OCI-LY7 (cell line): Measurements from ENCODE around the gene CD164. TPM values are rescaled to one million over a fixed set of nuclear protein-coding genes. Genes with fewer than 3 reads are reported as not detected.

Experiments
- BruUV-seq: library from RNA; stranded (reverse); fragments of 400-500 nt; replicated peaks from 2 replicates; lab custom pipeline; 2021; lab: Mats Ljungman, UMichigan
- CTCF ChIA-PET: fragments of 300-600 bp; sonication (Branson Sonifier 250); formaldehyde crosslinking; loops from one replicate; lab custom pipeline; 2022; ENCODE audit warnings: antibody characterized with exemption; ENCODE audit not compliant: unreplicated experiment; lab: Charles Lee
- POLR2A ChIA-PET: fragments of 300-600 bp; sonication (Branson Sonifier 250); formaldehyde crosslinking; loops from one replicate; lab custom pipeline; 2022; ENCODE audit warnings: antibody characterized with exemption; lab: Charles Lee
- DNase-seq: peaks from one replicate; pipeline ENCODE4 v3.0.0-alpha.2; 2015; ENCODE audit warnings: low spot score
- H2AFZ ChIP-seq: fragments of 200-600 bp; sonication (generic), shearing (Covaris generic); 2 replicates; pipeline ENCODE4 v1.6.1; 2014; ENCODE audit warnings: mild to moderate bottlenecking, antibody characterized with exemption, low read length, moderate library complexity
- H3K27ac ChIP-seq: fragments of 200-600 bp; sonication (generic); 2 replicates; pipeline ENCODE4 v1.5.1; 2014; ENCODE audit warnings: mixed run types, low read depth, mild to moderate bottlenecking, moderate library complexity, low read length, inconsistent platforms; ENCODE audit not compliant: poor library complexity, severe bottlenecking
- H3K36me3 ChIP-seq: fragments of 200-600 bp; sonication (generic); 2 replicates; pipeline ENCODE4 v1.6.1; 2014; ENCODE audit warnings: mild to moderate bottlenecking, antibody characterized with exemption, low read length, moderate library complexity, mixed read lengths; ENCODE audit not compliant: insufficient read depth
- H3K4me1 ChIP-seq: fragments of 200-600 bp; sonication (generic); 2 replicates; pipeline ENCODE4 v1.5.1; 2014; ENCODE audit warnings: mild to moderate bottlenecking, low read length; ENCODE audit not compliant: insufficient read depth, poor library complexity, severe bottlenecking
- H3K4me2 ChIP-seq: fragments of 200-600 bp; sonication (generic); 2 replicates; pipeline ENCODE4 v1.6.1; 2014; ENCODE audit warnings: mild to moderate bottlenecking, low read length
- H3K4me3 ChIP-seq: fragments of 200-600 bp; sonication (generic); 2 replicates; pipeline ENCODE4 v1.5.1; 2014; ENCODE audit warnings: mild to moderate bottlenecking, low read depth, low read length; ENCODE audit not compliant: poor library complexity, severe bottlenecking
- H3K79me2 ChIP-seq: fragments of 200-600 bp; sonication (generic); 2 replicates; pipeline ENCODE4 v1.6.1; 2016; ENCODE audit warnings: low read depth, mild to moderate bottlenecking, low read length, moderate library complexity, mixed read lengths; ENCODE audit not compliant: insufficient read depth
- H3K9me2 ChIP-seq: fragments of 200-600 bp; sonication (generic); 2 replicates; pipeline ENCODE4 v1.6.1; 2016; ENCODE audit warnings: mild to moderate bottlenecking, low read length, mixed read lengths; ENCODE audit not compliant: insufficient read depth
- H3K9me3 ChIP-seq: fragments of 200-600 bp; sonication (generic); 2 replicates; pipeline ENCODE4 v1.6.1; 2014; ENCODE audit warnings: mild to moderate bottlenecking, mixed run types, low read length, mixed read lengths
- H4K20me1 ChIP-seq: fragments of 200-600 bp; sonication (generic); 2 replicates; pipeline ENCODE4 v1.6.1; 2014; ENCODE audit warnings: mild to moderate bottlenecking, antibody characterized with exemption, low read length, moderate library complexity, mixed read lengths; ENCODE audit not compliant: insufficient read depth
- CTCF ChIP-seq: fragments of 200-600 bp; sonication (generic); conservative IDR thresholded peaks from 2 replicates; pipeline ENCODE4 v1.5.1; 2014; ENCODE audit warnings: mild to moderate bottlenecking, antibody characterized with exemption, low read length, moderate library complexity, mixed read lengths
- EZH2phosphoT487 ChIP-seq: fragments of 200-600 bp; sonication (generic); IDR thresholded peaks from 2 replicates; pipeline ENCODE4 v1.6.1; 2018; ENCODE audit warnings: low read depth, borderline replicate concordance, mild to moderate bottlenecking, mixed run types, antibody characterized with exemption, low read length, moderate library complexity, mixed read lengths
- intact Hi-C: fragments of 100-400 bp; cut with micrococcal nuclease; formaldehyde crosslinking; loops from one replicate; pipeline ENCODE4 v1.10.0; 2022; ENCODE audit not compliant: unreplicated experiment
- total RNA-seq, 2 experiments: library from RNA; depleted of rRNA in 1 of 2; stranded (reverse); fragments of >200 nt in 1 of 2; shearing (Covaris generic) in 1 of 2; gene quantifications; 2 replicates each; pipeline ENCODE4 v1.2.3, GENCODE V29; 2014 to 2022

CD164 gene
- total RNA-seq, 2 experiments from 2014 or later, result 48.7 to 107 TPM

- no peaks in the 10 kb centered on the region for H3K9me2 ChIP-seq
- TF ChIP-seq EZH2phosphoT487 (no peak), CTCF (no peak)
- no peaks in the 10 kb centered on the region for H3K36me3 ChIP-seq
- no peaks in the 10 kb centered on the region for H4K20me1 ChIP-seq
- POLR2A ChIA-PET, result interaction anchor here (0.6 kb wide), 1 partner anchor 249 kb away, joined by 3 read pairs; no protein-coding TSS in a partner anchor
- H3K4me1 ChIP-seq, result no peaks in the 10 kb centered on the region
- no peak overlapping the region for H3K27ac ChIP-seq
- BruUV-seq, result no TSS peak
- H3K4me3 ChIP-seq, result no peak overlapping the region
- CTCF ChIA-PET, result no interaction called here
- H3K4me2 ChIP-seq, result no peak overlapping the region
- 0 out of 2 replicates have a peak overlapping the region, but pooled peaks have one; percentile 3 for H2AFZ ChIP-seq
- peak; percentile 6 for DNase-seq
- intact Hi-C loops, result no loop called here
- H3K9me3 ChIP-seq, result no peaks in the 10 kb centered on the region
- no peaks in the 10 kb centered on the region for H3K79me2 ChIP-seq
These were observed 49.5 kb downstream of the CD164 start for GRCh38 chr6:109332748-109333147.

DNA sequence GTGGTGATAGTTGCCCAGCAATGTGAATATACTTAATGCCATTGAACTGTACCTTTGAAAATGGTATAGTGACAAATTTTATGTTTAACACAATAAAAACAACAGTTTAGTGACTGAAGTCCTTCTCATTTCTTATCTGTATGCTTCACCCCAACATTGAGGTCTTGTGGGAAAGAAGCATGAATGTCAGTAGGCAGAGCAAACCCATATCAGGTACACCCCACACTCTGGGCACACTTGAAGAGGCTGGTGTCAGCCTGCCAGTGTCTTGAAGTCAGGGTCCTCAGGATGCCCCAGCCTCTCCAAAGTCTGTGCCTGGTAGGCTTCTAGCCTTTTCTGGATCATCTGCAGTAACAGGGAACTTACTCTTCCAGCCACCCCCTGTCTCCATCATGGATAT lies 51.2 kb downstream of the CD164 start:
- intact Hi-C loops, result no loop called here
- Histone ChIP-seq H3K4me2 (no peak overlapping the region), H4K20me1 (no peaks in the 10 kb centered on the region), H3K36me3 (no peaks in the 10 kb centered on the region), H3K9me3 (no peaks in the 10 kb centered on the region), H3K79me2 (no peaks in the 10 kb centered on the region), H3K4me1 (no peaks in the 10 kb centered on the region), H3K9me2 (no peaks in the 10 kb centered on the region), H3K27ac (no peak overlapping the region), H2AFZ (no peak overlapping the region), H3K4me3 (no peak overlapping the region)
- TF ChIP-seq CTCF, result no peak
- POLR2A ChIA-PET, result no interaction called here
- CTCF ChIA-PET, result no interaction called here
- no TSS peak for BruUV-seq
- DNase-seq, result no peak

GRCh38 chr6:109330263-109330662 lies 52.0 kb downstream of the CD164 start:
- CTCF ChIA-PET, result no interaction called here
- no peaks in the 10 kb centered on the region for H3K4me1 ChIP-seq
- no peaks in the 10 kb centered on the region for H4K20me1 ChIP-seq
- H3K4me2 ChIP-seq, result no peak overlapping the region
- no peaks in the 10 kb centered on the region for H3K9me2 ChIP-seq
- intact Hi-C loops, result no loop called here
- H2AFZ ChIP-seq, result no peak overlapping the region
- TF ChIP-seq EZH2phosphoT487 (no peak), CTCF (no peak)
- POLR2A ChIA-PET, result no interaction called here
- DNase-seq, result no peak
- no peaks in the 10 kb centered on the region for H3K79me2 ChIP-seq
- no peak overlapping the region for H3K27ac ChIP-seq
- H3K36me3 ChIP-seq, result no peaks in the 10 kb centered on the region
- H3K9me3 ChIP-seq, result no peaks in the 10 kb centered on the region
- no TSS peak for BruUV-seq
- H3K4me3 ChIP-seq, result no peak overlapping the region
